HG02759 (cell line): ENCODE measurements around the gene ERC1.

ENCODE experiments used
- ATAC-seq: cut with Tn5 transposase; IDR thresholded peaks from one replicate; pipeline ENCODE4 v1.9.1; 2021; ENCODE audit warnings: mild to moderate bottlenecking, moderate library complexity; ENCODE audit not compliant: unreplicated experiment

The ERC1 gene

GRCh38 chr12:1501695-1502378 lies 510.8 kb downstream of the ERC1 start:
- ATAC-seq: no peak

GRCh38 chr12:1502379-1502720 lies 511.3 kb downstream of the ERC1 start:
- no peak for ATAC-seq

GRCh38 chr12:1502831-1503230 lies 511.8 kb downstream of the ERC1 start:
- ATAC-seq: no peak

- ATAC-seq: no peak
Observed at GRCh38 chr12:1503281-1503711, 512.3 kb downstream of the ERC1 start.

GRCh38 chr12:1504304-1504894 lies 513.4 kb downstream of the ERC1 start:
- ATAC-seq: no peak

- ATAC-seq: no peak
Observed at GRCh38 chr12:1504895-1505311, 513.9 kb downstream of the ERC1 start.

- no peak for ATAC-seq
Observed at GRCh38 chr12:1505576-1505975, 514.6 kb downstream of the ERC1 start.

GRCh38 chr12:1507308-1507707 lies 516.3 kb downstream of the ERC1 start:
- ATAC-seq: no peak

GRCh38 chr12:1509413-1510052 lies 518.5 kb downstream of the ERC1 start:
- no peak for ATAC-seq

- no peak for ATAC-seq
Observed at GRCh38 chr12:1510056-1510812, 519.2 kb downstream of the ERC1 start.

GRCh38 chr12:1515010-1515409 lies 524.0 kb downstream of the ERC1 start:
- ATAC-seq: no peak

- no peak for ATAC-seq
Observed at GRCh38 chr12:1515428-1515827, 524.4 kb downstream of the ERC1 start.

GRCh38 chr12:1517007-1517406 lies 526.0 kb downstream of the ERC1 start:
- ATAC-seq: no peak

- no peak for ATAC-seq
Observed at GRCh38 chr12:1517734-1518525, 526.9 kb downstream of the ERC1 start.

- ATAC-seq: no peak
Observed at GRCh38 chr12:1518591-1519516, 527.8 kb downstream of the ERC1 start.

- ATAC-seq: no peak
Observed at GRCh38 chr12:1519642-1520041, 528.6 kb downstream of the ERC1 start.

GRCh38 chr12:1523046-1523445 lies 532.0 kb downstream of the ERC1 start:
- no peak for ATAC-seq

- ATAC-seq: no peak
Observed at GRCh38 chr12:1523558-1524050, 532.6 kb downstream of the ERC1 start.

- no peak for ATAC-seq
Observed at GRCh38 chr12:1525858-1526257, 534.8 kb downstream of the ERC1 start.

- no peak for ATAC-seq
Observed at GRCh38 chr12:1527789-1528188, 536.8 kb downstream of the ERC1 start.
